UCSD-AML1 (cell line): ENCODE results near the gene SAFB.
"Not testable (repeated sequence)": the region's sequence is repeated elsewhere in the genome, so short reads cannot be mapped to it uniquely, and the experiment has no call there.

Experiments used
- DNase-seq: peaks from one replicate; lab custom pipeline; 2025; ENCODE audit not compliant: unreplicated experiment; lab: John Stamatoyannopoulos, UW

The SAFB gene

GRCh38 chr19:5594521-5594950 is 28.3 kb upstream of the SAFB start:
- no peak for DNase-seq

DNA sequence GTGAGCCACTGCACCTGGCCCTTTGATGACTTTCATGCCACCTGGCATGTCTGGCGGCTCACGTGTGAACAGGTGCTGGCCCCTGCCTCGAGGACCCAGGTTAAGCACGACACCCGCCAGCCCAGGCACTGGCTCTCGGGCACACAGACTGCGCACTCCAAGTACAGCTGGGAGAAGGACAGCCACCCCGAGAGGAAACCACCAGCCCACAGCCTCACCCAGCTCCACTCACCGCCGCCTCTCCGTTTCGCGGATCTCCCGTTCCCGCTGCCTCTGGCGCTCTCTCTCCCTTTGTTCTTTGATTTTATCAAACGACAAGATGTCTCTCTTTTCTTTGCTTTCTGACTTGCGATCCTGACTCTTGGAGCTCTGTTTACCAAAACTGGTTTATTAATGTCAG is 27.8 kb upstream of the SAFB start:
- no peak for DNase-seq

DNA sequence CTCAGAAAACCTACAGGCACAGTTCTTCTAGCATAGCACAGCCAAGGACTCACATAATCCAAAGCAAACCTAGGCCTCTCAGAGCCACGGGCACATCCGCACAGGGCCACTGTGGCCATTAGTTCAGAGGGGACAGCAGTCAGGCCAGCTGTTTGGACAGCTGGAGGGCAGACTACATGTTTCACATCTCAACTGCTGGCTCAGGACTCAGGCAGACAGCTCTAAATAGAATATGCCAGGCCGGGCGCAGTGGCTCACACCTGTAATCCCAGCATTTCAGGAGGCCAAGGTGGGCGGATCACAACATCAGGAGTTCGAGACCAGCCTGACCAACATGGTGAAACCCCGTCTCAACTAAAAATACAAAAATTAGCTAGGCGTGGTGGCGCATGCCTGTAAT is 27.1 kb upstream of the SAFB start:
- no peak for DNase-seq

- DNase-seq, result no peak
These were observed 22.1 kb upstream of the SAFB start for GRCh38 chr19:5600797-5601196.

DNA sequence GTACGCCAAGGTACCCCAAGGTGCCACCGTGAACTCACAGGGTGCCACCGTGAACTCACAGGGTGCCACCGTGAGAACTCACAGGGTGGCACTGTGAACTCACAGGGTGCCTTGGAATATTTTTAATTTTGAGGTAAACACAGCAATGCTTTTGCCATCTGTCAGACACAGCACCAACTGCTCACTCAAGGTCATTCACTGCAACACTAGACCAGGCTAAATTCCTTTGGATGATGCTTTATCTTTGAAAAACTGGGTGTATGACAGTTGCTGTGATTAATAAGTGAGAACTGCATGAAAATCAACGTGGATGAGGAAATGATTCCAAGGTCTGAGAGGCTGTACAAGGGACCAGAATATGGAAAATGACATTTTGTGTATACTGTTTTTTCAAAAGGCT is 19.3 kb upstream of the SAFB start:
- no peak for DNase-seq

- DNase-seq, result no peak
These were observed 17.5 kb upstream of the SAFB start for GRCh38 chr19:5605362-5605761.

- DNase-seq, result no peak
These were observed 15.3 kb upstream of the SAFB start for GRCh38 chr19:5607318-5608275.

GRCh38 chr19:5608291-5608690 is 14.6 kb upstream of the SAFB start:
- no peak for DNase-seq

GRCh38 chr19:5608766-5609165 is 14.1 kb upstream of the SAFB start:
- DNase-seq, result not testable (repeated sequence)

DNA sequence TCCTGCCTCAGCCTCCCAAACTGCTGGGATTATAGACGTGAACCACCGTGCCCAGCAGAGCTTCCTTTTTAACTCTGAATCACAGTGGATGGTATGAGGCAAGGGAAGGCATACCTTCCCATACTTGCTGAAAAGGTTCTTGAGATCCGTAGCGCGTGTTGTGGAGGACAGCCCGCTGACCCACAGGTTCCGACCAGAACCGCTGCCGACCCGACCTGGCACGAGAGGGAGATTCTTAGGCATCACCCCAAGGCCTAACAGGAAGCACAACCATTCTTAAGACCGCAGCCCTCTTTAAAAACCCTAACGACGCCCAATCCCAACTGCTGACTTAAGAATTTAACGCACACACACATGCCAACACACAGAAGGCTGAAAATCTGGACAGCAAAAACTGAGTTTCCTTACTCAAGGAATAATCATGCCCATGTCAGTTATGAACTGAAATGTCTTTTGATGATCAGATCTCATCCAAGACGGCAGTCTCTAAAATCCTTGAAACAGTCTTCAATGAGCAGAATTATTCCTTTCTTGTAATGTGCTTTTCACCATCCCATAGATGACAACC is 12.9 kb upstream of the SAFB start:
- no peak for DNase-seq

DNA sequence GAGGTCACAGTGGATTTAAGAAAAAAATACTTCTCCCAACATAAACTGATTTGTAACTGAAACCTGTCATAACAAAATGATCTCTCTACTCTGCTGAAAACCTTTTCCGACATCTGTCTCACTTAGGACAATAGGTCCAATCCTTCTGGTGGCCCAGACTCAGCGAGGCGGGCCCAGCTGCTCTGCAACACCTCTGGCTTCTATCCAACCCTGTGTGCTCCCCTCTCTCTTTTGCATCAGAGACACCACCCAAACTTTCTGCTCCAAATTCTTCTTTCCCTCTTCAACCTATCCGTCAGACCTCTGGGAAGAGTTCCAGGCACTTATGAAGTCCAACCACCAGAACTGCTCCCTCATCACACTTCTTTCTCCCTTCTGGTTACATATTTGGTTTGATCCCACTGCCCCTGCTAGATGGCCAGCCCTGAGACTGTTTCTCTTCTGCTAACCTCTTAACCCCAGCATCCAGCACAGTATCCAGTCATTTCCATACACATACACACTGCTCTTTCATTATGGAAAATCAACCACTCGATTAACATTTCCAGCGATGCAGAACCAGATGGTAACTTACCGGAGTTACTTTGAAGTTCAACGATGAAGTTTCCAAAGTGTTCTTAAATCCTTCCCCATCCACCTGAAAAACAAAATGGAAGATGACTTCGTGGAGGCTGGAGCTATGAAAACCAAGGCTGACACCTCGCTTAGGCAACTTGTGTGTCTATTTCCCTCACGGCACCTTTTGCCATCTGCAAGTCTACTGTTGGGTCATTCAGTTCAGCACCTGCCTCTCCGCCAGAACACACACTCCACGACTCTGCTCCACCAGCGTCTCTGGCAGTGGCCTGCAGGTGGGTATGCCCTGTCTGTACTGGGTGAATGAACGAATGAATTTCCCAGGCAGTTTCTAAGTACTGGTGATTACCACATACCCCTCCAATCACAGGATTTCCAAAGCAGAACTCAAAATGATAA is 9.7 kb upstream of the SAFB start:
- no peak for DNase-seq

DNA sequence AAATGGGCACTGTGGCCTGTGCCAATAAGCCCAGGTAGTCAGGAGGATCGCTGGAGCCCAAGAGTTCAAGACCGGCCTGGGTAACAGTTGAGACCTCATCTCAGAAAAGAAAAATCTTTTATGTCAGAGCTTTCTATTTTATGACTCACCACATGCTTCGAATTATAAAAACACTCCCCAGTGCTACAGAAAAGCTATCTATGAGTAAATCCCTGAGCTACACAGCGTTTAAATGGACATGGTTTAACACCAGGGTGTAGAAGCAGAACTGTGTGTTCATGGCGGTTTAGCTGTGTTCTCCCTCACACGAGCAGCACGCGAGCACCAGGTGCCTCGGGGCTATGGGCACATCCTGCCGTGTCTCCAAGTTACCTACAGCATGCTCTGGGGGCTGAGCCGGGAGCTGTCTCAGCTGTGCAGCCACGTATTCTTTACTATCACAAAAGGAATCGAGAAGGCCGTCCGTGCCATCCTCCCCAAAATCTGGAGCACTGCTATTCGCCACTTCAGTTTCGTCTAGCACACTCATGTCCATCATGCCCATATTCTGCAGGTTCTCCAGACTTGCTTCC is 7.0 kb upstream of the SAFB start:
- no peak for DNase-seq

DNA sequence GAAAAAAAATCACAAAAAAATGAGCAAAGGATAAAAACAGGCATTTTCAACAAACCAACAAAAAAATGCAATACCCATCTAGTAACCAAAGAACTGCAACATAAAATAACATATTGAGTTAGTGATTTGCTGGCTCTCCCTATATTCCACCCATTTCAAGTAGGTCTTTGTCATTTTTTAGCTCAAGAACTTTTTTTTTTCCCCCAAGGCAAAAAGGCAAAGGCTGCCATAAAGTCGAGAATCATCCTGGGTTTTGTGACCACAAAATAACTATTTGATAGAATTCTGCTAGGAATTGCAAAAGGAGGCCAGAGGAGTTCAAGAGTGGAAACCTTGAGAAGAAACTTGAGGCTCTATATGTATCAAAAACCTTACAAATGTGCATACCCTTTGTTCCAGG is 5.8 kb upstream of the SAFB start:
- no peak for DNase-seq

GRCh38 chr19:5618591-5618990 is 4.3 kb upstream of the SAFB start:
- no peak for DNase-seq

- no peak for DNase-seq
These were observed 2.9 kb upstream of the SAFB start for GRCh38 chr19:5619946-5620345.

DNA sequence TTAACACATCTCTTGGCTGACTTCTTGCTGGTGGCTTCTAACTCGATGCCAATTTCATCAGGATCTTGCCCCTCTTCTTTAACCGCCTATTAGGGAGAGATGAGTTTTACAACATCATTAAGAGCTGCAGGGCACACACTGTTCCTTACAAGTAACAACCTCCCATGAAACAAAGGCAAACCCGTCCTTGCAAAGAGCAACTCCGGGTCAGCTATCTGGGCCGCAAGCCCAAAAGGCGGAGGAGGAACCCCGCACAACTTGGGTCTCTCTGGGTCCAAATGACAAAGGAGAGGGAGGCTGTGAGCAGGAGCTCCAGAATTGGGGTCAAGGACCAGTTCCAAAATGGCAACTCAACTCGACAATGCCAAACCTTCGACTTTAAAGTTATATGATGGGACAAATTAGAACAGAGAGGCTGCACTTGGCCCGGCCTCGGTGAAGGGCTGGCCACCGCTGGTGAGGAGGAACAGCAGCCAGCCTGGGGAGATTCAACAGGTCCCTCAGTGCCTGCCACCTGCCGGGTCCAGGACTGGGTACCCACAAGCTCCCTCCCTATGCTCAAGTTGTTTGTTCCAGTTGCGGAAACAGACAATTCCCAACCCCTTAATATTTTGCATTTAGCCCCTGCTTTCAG is 1.5 kb upstream of the SAFB start:
- no peak for DNase-seq

DNA sequence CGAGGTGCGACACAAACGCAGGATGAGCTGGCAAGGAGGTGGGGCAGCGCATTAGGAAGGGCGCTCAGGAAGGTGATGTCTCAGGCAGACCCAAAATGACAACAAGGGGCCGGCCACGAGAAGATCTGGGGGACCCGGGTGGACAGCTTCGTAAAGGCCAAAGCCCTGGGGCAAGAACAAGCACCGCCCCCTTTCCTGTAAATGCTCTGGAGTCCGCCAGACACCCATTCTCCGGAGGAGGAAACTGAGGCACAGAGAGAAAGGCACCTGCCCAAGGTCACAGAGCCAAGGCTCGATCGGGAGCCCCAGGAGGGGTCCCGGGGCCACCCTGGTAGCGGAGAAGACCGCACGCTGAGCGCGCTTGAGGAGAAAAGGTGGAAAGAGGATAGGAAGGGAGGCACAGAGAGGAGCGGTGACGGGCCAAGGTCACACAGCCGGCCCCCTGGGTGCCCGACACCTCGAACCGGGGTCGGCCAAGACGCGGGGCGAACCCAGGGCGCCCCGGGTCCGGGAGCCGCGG is 878 bp upstream of the SAFB start:
- DNase-seq, result no peak

DNA sequence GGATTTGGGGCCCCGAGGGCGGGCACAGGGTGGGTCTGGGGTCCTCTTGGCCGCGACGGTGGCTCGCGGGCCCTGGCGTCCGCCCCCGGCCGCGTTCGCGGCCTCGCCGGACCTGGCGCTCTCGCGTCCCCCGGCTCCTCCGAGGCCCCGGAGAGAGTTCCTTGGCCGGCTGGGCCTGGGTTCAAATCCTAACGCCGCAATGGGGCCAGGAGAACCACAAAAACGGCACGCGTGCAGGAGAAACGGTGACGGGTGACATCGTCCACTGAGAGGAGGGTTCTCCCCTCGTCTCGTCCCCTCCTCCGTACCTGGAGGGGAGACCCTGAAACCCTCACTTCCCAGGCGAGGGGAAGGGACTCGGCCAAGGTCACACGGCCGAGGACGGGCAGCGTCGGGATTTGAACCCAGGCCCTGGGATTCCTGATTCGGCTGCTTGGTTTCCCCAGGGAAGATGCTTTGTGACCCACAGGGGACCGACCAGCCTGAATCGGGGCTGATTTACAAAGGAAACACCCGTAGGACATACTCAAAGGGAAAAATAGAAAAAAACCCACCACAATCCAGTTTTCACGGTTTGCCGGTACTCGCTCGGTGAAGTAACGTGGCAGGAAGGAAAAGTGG is 624 bp downstream of the SAFB start:
- DNase-seq, result peak; percentile 36

DNA sequence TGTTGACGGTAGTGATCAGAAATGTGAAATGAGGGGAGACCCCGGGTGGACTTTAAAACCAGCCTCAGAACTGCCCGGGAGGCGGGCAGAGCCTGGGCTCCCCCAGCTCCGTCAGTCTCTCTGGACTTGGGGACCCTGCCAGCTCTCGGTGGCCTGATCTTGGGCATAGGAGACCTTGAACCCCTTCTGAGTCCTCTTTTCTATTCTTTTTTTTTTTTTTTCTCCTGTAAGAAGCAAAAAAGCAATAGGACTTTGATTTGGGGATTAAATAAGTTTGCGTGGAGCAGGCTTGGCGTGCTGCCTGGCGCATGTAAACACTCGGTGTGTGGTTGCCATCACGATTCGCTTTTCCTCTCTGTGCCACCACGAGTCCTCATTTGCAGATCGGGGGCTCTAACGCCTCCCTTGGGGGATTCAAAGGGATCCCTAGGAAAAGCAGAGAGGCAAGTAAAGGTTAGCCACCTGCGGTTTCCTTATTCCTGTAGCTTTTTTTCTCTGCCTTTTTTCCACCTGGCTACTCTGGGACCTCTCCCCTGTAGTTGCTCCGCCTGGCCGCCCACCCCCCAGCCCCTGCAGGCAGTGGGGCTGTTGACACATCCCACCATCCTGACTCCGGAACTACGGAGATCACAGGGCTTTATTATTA is 1.3 kb downstream of the SAFB start:
- DNase-seq, result no peak
